Psoas muscle (tissue), 8 donors: ENCODE results near the gene CYP3A5. TPM values are rescaled to one million over a fixed set of nuclear protein-coding genes. Genes with fewer than 3 reads are reported as not detected.

Source experiments
- ATAC-seq, 4 donors: fragments of 200-7000 bp; cut with Tn5 transposase; one replicate each; pipeline ENCODE4 v1.9.1; 2020; ENCODE audit warnings: moderate library complexity in 3 of 4, mild to moderate bottlenecking in 2 of 4
- DNase-seq, 2 donors: peaks; one replicate each; pipeline ENCODE4 v3.0.0-alpha.2; 2020
- H3K27ac ChIP-seq: fragments of 200-600 bp; one replicate; pipeline ENCODE4 v1.8.0; 2022
- H3K27me3 ChIP-seq, 3 donors: fragments of 200-600 bp in 1 of 3; one replicate each; pipeline versions ENCODE4 v1.6.1 to v1.8.0; 2013 to 2022; ENCODE audit warnings: low read length in 2 of 3, mild to moderate bottlenecking in 2 of 3, moderate library complexity in 1 of 3; ENCODE audit not compliant: insufficient read depth in 3 of 3
- H3K36me3 ChIP-seq, 2 donors: fragments of 200-600 bp in 1 of 2; one replicate each; pipeline versions ENCODE4 v1.6.1 to v1.8.0; 2013 to 2022; ENCODE audit warnings: low read depth in 1 of 2, mild to moderate bottlenecking in 1 of 2, moderate library complexity in 1 of 2; ENCODE audit not compliant: insufficient read depth in 1 of 2
- H3K4me1 ChIP-seq: fragments of 200-600 bp; one replicate; pipeline ENCODE4 v1.8.0; 2022
- H3K4me3 ChIP-seq: fragments of 200-600 bp; one replicate; pipeline ENCODE4 v1.8.0; 2022; ENCODE audit warnings: mild to moderate bottlenecking
- H3K9me3 ChIP-seq: fragments of 200-600 bp; one replicate; pipeline ENCODE4 v1.8.0; 2022
- WGBS, 3 donors: extraction: QIAGEN DNeasy Blood & Tissue Kit; methylation state at CpG; one replicate each; pipeline versions ENCODE4 v1.1.6 to v1.1.7; 2013; 5-methylcytosine and 5-hydroxymethylcytosine counted together
- intact Hi-C, 2 donors: fragments of 100-400 bp; cut with DNase I; formaldehyde crosslinking; loops; one replicate each; pipeline versions ENCODE4 v1.11.0 to v1.14.2; 2022
- polyA plus RNA-seq, 3 donors: library from polyadenylated mRNA; stranded (reverse); fragments of 200-250 nt; gene quantifications; one replicate each; pipeline ENCODE4 v1.2.3, GENCODE V29; 2013
- total RNA-seq, 4 donors: library from RNA; stranded (reverse); fragmentation: NEBNext Ultra II Directional in 2 of 4; extraction: Animal tissue kit (Norgen Biotek cat#: 25700) in 2 of 4; gene quantifications; one replicate each; pipeline versions ENCODE4 v1.2.1 to v1.2.4, GENCODE V29; 2021 to 2023
- TF ChIP-seq, protein P1 (sequence below): fragments of 200-600 bp; IDR thresholded peaks from one replicate; pipeline ENCODE4 v1.8.0; 2022; ENCODE audit warnings: antibody characterized with exemption
- donor health status: healthy with polysubstance abuse.
- donor health status: DM: no; HTN: no; CAD: no; lungs with moderate emphysema.
- donor health status: Bipolar disorder and iron deficiency.
- donor health status: healthy.
- donor health status: DM: yes; HTN: yes; CAD: no.
- donor health status: DM: no; HTN: no; CAD: no.
- donor health status: DM: no; HTN: no; CAD: no.
- donor health status: DM: yes; HTN: yes; CAD: no.

The CYP3A5 gene
- total and polyA plus RNA-seq, 7 donors = 0.12 to 2.4 (median 0.32) TPM

DNA sequence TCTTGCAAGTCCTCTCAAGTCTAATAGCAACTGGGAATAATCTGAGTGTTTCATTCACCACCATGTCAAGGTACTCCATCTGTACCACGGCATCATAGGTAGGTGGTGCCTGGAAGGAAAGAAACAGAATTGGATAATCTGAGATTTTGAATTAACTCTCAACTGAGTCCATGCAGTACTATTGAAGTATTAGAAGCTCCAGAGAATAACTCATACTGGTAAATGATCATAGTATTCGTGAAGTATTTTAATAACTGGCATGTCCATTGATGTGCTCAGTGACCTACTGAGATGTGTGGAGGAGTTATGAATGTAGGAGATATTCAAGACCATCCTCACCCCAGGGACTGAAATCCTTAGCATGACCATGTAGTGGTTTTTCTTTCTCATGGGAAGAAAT is 27.1 kb downstream of the CYP3A5 start:
- H3K4me1 ChIP-seq = no peaks in the 10 kb centered on the region
- peaks cover 0 to 4% of the 10 kb centered on the region in 2 donors for H3K36me3 ChIP-seq
- H3K9me3 ChIP-seq = no peaks in the 10 kb centered on the region
- intact Hi-C loops = no loop called here
- TF ChIP-seq, protein P1, sequence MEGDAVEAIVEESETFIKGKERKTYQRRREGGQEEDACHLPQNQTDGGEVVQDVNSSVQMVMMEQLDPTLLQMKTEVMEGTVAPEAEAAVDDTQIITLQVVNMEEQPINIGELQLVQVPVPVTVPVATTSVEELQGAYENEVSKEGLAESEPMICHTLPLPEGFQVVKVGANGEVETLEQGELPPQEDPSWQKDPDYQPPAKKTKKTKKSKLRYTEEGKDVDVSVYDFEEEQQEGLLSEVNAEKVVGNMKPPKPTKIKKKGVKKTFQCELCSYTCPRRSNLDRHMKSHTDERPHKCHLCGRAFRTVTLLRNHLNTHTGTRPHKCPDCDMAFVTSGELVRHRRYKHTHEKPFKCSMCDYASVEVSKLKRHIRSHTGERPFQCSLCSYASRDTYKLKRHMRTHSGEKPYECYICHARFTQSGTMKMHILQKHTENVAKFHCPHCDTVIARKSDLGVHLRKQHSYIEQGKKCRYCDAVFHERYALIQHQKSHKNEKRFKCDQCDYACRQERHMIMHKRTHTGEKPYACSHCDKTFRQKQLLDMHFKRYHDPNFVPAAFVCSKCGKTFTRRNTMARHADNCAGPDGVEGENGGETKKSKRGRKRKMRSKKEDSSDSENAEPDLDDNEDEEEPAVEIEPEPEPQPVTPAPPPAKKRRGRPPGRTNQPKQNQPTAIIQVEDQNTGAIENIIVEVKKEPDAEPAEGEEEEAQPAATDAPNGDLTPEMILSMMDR = no peak
- H3K27ac ChIP-seq = no peak overlapping the region
- no peaks in the 10 kb centered on the region for H3K27me3 ChIP-seq
- DNase-seq = no peak
- WGBS, 3 donors = 93 to 99% (median 94%) methylated on average over 2 of the region's 2 CpGs
- ATAC-seq = no peak
- H3K4me3 ChIP-seq = no peak overlapping the region

DNA sequence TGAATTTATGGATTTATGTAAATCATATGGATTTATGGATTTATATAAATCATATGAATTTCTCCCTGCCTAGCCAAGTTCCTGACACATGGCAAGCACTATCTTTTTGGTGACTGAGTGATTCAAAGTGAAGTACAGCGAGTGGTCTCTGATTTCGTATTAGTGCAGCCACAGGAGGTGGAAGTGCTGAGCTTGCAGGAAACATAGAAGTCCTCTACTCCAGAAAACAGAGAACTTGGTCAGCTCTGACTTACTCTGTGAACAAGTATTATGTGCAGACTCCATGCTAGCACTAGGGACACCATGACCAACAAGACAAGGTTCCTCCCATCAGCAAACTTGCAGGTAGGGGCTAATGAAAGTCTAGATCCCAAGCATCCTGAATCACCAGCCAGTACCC is 28.5 kb downstream of the CYP3A5 start:
- TF ChIP-seq, protein P1 = no peak
- no peak overlapping the region for H3K27ac ChIP-seq
- no peak for DNase-seq
- peaks cover 0 to 4% of the 10 kb centered on the region in 2 donors for H3K36me3 ChIP-seq
- no peak overlapping the region for H3K4me3 ChIP-seq
- no peaks in the 10 kb centered on the region for H3K4me1 ChIP-seq
- ATAC-seq = no peak
- no peaks in the 10 kb centered on the region for H3K9me3 ChIP-seq
- 95 to 100% (median 95%) methylated on average over 2 of the region's 2 CpGs for WGBS, 3 donors
- no peaks in the 10 kb centered on the region for H3K27me3 ChIP-seq
- intact Hi-C loops = no loop called here

DNA sequence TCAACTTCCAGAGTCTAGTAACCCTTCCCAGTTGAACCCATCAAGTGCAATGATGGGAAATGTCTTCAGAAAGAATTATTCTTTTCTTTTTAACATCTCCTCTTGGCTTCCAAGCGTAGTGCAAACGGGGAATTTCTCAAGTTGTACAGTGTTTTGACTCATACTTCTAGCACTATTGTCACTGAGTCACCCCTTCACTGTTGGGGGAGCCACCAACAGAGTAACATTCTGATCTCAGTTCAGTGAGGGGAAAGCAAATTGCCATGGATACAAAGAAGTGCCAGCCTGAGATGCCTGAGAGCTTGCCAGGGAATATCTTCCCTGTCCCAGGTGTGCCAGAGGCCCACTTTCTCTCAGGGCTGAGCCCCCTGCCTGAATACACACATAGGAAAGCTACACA is 31.0 kb downstream of the CYP3A5 start:
- ATAC-seq (no peak), DNase-seq (no peak)
- peaks cover 0 to 14% of the 10 kb centered on the region in 2 donors for H3K36me3 ChIP-seq
- no peaks in the 10 kb centered on the region for H3K9me3 ChIP-seq
- TF ChIP-seq, protein P1 = no peak
- 90 to 96% (median 94%) methylated on average over 2 of the region's 2 CpGs for WGBS, 3 donors
- H3K27me3 ChIP-seq = no peaks in the 10 kb centered on the region
- no peaks in the 10 kb centered on the region for H3K4me1 ChIP-seq
- intact Hi-C loops = no loop called here
- H3K27ac ChIP-seq = no peak overlapping the region
- no peak overlapping the region for H3K4me3 ChIP-seq

DNA sequence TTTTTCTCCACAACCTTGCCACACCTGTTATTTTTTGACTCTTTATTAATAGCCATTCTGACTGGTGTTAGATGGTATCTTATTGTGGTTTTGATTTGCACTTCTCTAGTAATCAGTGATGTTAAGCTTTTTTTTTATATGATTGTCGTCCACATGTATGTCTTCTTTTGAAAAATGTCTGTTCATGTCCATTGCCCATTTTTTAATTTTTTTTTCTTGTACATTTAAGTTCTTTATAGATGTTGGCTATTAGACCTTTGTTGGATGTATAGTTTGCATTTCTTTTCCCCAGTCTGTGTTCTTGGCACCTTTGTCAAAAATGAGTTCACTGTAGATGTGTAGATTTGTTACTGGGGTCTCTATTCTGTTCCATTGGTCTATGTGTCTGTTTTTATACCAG is 34.2 kb downstream of the CYP3A5 start:
- Histone ChIP-seq H3K27me3 (no peaks in the 10 kb centered on the region), H3K4me1 (no peaks in the 10 kb centered on the region), H3K36me3 (peaks cover 2 to 15% of the 10 kb centered on the region in 2 donors), H3K4me3 (no peak overlapping the region), H3K9me3 (no peaks in the 10 kb centered on the region), H3K27ac (no peak overlapping the region)
- ATAC-seq (no peak), DNase-seq (no peak)
- 94 to 100% (median 100%) methylated on average over 1 of the region's 1 CpG for WGBS, 3 donors
- intact Hi-C loops = no loop called here
- TF ChIP-seq, protein P1 = no peak

DNA sequence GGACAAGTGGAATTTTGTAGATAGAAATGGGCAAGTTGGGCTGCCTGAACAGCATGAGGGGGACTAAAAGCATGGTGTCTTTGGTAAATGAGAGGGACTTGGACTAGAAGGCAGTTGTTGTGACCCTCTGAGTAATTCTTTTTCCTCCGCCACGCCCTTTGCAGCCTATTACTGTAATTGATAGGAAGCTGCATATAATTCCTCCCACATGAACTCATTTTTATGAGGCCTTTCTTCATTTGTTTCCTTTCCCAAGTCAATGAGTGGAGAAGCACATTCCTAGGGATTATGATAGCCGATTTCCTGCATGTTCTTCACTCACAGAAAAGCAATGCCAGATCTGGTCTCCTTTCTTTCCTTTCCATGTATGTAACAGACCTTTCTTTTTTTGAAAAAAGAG is 35.4 kb downstream of the CYP3A5 start:
- Histone ChIP-seq H3K27ac (no peak overlapping the region), H3K4me3 (no peak overlapping the region), H3K9me3 (no peaks in the 10 kb centered on the region), H3K36me3 (peaks cover 2 to 11% of the 10 kb centered on the region in 2 donors), H3K27me3 (no peaks in the 10 kb centered on the region), H3K4me1 (no peaks in the 10 kb centered on the region)
- TF ChIP-seq, protein P1 = no peak
- intact Hi-C loops = no loop called here
- DNase-seq (no peak), ATAC-seq (no peak)
- 92 to 96% (median 92%) methylated on average over 3 of the region's 3 CpGs for WGBS, 3 donors
